IMR-90 (cell line): ENCODE measurements around the gene THAP10. TPM values are rescaled to one million over a fixed set of nuclear protein-coding genes. Genes with fewer than 3 reads are reported as not detected.

ENCODE experiments used
- ATAC-seq: fragments of 200-7000 bp; cut with Tn5 transposase; 2 replicates; pipeline ENCODE4 v1.9.1; 2020; ENCODE audit warnings: low read depth, mild to moderate bottlenecking, moderate library complexity
- BruUV-seq: library from RNA; stranded (reverse); fragments of 400-500 nt; replicated peaks from 2 replicates; lab custom pipeline; 2021; lab: Mats Ljungman, UMichigan
- CTCF ChIA-PET: fragments of 300-600 bp; formaldehyde crosslinking; extraction: SDS; loops from one replicate; lab custom pipeline; 2021; ENCODE audit warnings: antibody characterized with exemption; lab: Yijun Ruan, JAX
- POLR2A ChIA-PET: fragments of 300-600 bp; sonication (Branson Sonifier 250); formaldehyde crosslinking; loops from one replicate; lab custom pipeline; 2022; ENCODE audit warnings: antibody characterized with exemption; ENCODE audit not compliant: unreplicated experiment; lab: Charles Lee
- DNase-seq: peaks from one replicate; pipeline ENCODE4 v3.0.0; 2013
- H2AFZ ChIP-seq: replicated peaks from 2 replicates; pipeline ENCODE3; 2013; ENCODE audit warnings: low read length, mild to moderate bottlenecking; ENCODE audit not compliant: poor library complexity
- H2AK5ac ChIP-seq: 2 replicates; pipeline ENCODE4 v1.6.1; 2013; ENCODE audit warnings: low read depth, low read length, inconsistent platforms
- H2AK9ac ChIP-seq: replicated peaks from 2 replicates; pipeline ENCODE3; 2013; ENCODE audit warnings: mild to moderate bottlenecking, low read depth, low read length, moderate library complexity; ENCODE audit not compliant: poor library complexity
- H2BK120ac ChIP-seq: 2 replicates; pipeline ENCODE4 v1.6.1; 2013; ENCODE audit warnings: low read depth, low read length, inconsistent platforms
- H2BK15ac ChIP-seq: 3 replicates; pipeline ENCODE4 v1.6.1; 2013; ENCODE audit warnings: low read depth, low read length, inconsistent platforms
- H2BK20ac ChIP-seq: 2 replicates; pipeline ENCODE4 v1.6.1; 2013; ENCODE audit warnings: low read depth, mild to moderate bottlenecking, inconsistent platforms, low read length, moderate library complexity
- H2BK5ac ChIP-seq: 2 replicates; pipeline ENCODE4 v1.6.1; 2013; ENCODE audit warnings: mild to moderate bottlenecking, low read depth, low read length, inconsistent platforms; ENCODE audit not compliant: poor library complexity, severe bottlenecking
- H3K14ac ChIP-seq: replicated peaks from 2 replicates; pipeline ENCODE4 v1.6.1; 2013; ENCODE audit warnings: low read depth, low read length, inconsistent platforms
- H3K18ac ChIP-seq: 2 replicates; pipeline ENCODE4 v1.6.1; 2013; ENCODE audit warnings: low read depth, low read length, control low read depth
- H3K23ac ChIP-seq: 2 replicates; pipeline ENCODE4 v1.6.1; 2013; ENCODE audit warnings: low read depth, low read length, inconsistent platforms
- H3K27ac ChIP-seq: 2 replicates; pipeline ENCODE4 v1.5.1; 2013; ENCODE audit warnings: mild to moderate bottlenecking, control low read depth, low read length; ENCODE audit not compliant: insufficient read depth
- H3K27me3 ChIP-seq: 2 replicates; pipeline ENCODE4 v1.6.1; 2013; ENCODE audit warnings: low read length; ENCODE audit not compliant: control insufficient read depth, insufficient read depth
- H3K36me3 ChIP-seq: 2 replicates; pipeline ENCODE4 v1.6.1; 2013; ENCODE audit warnings: low read length, mixed read lengths; ENCODE audit not compliant: control insufficient read depth, insufficient read depth
- H3K4ac ChIP-seq: 2 replicates; pipeline ENCODE4 v1.6.1; 2013; ENCODE audit warnings: low read depth, low read length, inconsistent platforms
- H3K4me1 ChIP-seq: 2 replicates; pipeline ENCODE4 v1.6.1; 2013; ENCODE audit warnings: low read length, mixed read lengths; ENCODE audit not compliant: control insufficient read depth, insufficient read depth
- H3K4me2 ChIP-seq: 2 replicates; pipeline ENCODE4 v1.6.1; 2013; ENCODE audit warnings: low read depth, mild to moderate bottlenecking, control low read depth, low read length, moderate library complexity
- H3K4me3 ChIP-seq: 2 replicates; pipeline ENCODE4 v1.5.1; 2013; ENCODE audit warnings: low read depth, mild to moderate bottlenecking, control low read depth, low read length, moderate library complexity; ENCODE audit not compliant: insufficient read depth
- H3K56ac ChIP-seq: 2 replicates; pipeline ENCODE4 v1.6.1; 2013; ENCODE audit warnings: low read length, inconsistent platforms; ENCODE audit not compliant: insufficient read depth; ENCODE audit errors: extremely low read depth
- H3K79me1 ChIP-seq, 2 experiments: 2 replicates each; pipeline ENCODE4 v1.6.1; 2013; ENCODE audit warnings: low read length in 2 of 2, inconsistent platforms in 1 of 2, low read depth in 1 of 2
- H3K9ac ChIP-seq: 2 replicates; pipeline ENCODE4 v1.6.1; 2013; ENCODE audit warnings: low read depth, low read length, control low read depth
- H3K9me1 ChIP-seq: 2 replicates; pipeline ENCODE4 v1.6.1; 2013; ENCODE audit warnings: low read length, inconsistent platforms; ENCODE audit not compliant: insufficient read depth
- H3K9me3 ChIP-seq: 2 replicates; pipeline ENCODE4 v1.6.1; 2013; ENCODE audit warnings: low read length; ENCODE audit not compliant: control insufficient read depth, insufficient read depth
- H4K20me1 ChIP-seq: 2 replicates; pipeline ENCODE4 v1.6.1; 2013; ENCODE audit warnings: low read length, inconsistent platforms; ENCODE audit not compliant: insufficient read depth
- H4K5ac ChIP-seq: 2 replicates; pipeline ENCODE4 v1.6.1; 2013; ENCODE audit warnings: mild to moderate bottlenecking, low read depth, low read length, control low read depth
- H4K8ac ChIP-seq, 2 experiments: 2 replicates each; pipeline ENCODE4 v1.6.1; 2013; ENCODE audit warnings: low read depth in 2 of 2, low read length in 2 of 2, control low read depth in 1 of 2, inconsistent platforms in 1 of 2
- H4K91ac ChIP-seq: 2 replicates; pipeline ENCODE4 v1.6.1; 2013; ENCODE audit warnings: low read depth, low read length, inconsistent platforms; ENCODE audit not compliant: insufficient read depth
- MAZ ChIP-seq: IDR thresholded peaks from 2 replicates; pipeline ENCODE4 v1.6.1; 2012; ENCODE audit warnings: low read depth, mild to moderate bottlenecking, low read length, improper control_type of control experiment, moderate library complexity, borderline replicate concordance
- POLR2A ChIP-seq: IDR thresholded peaks from 2 replicates; pipeline ENCODE4 v1.6.1; 2012; ENCODE audit warnings: mild to moderate bottlenecking, low read depth, low read length
- RAD21 ChIP-seq: IDR thresholded peaks from 2 replicates; pipeline ENCODE4 v1.6.1; 2012; ENCODE audit warnings: low read length, improper control_type of control experiment
- WGBS, 2 experiments: methylation state at CpG; one replicate each; pipeline versions ENCODE4 v1.1.5 to v1.1.7; 2013; ENCODE audit warnings: missing lambda C conversion rate in 2 of 2; ENCODE audit not compliant: insufficient read length in 1 of 2; ENCODE audit errors: extremely low coverage in 2 of 2; 5-methylcytosine and 5-hydroxymethylcytosine counted together
- dilution Hi-C: fragments of 300-500 bp; cut with HindIII; formaldehyde crosslinking; loops from one replicate; pipeline ENCODE4 v1.14.3; 2018; ENCODE audit warnings: low sequenced_read_pairs; ENCODE audit not compliant: unreplicated experiment
- in situ Hi-C: fragments of 300-500 bp; cut with MboI; formaldehyde crosslinking; loops from 3 replicates; pipeline ENCODE4 v1.14.3; 2019; ENCODE audit warnings: low sequenced_read_pairs, inconsistent platforms, mixed read lengths
- intact Hi-C: fragments of 100-400 bp; cut with micrococcal nuclease; formaldehyde crosslinking; loops from 2 replicates; pipeline ENCODE4 v1.10.0; 2022
- polyA plus RNA-seq, 3 experiments: library from polyadenylated mRNA; depleted of rRNA; stranded (reverse); fragments of >200 nt; gene quantifications; 2 replicates each; pipeline ENCODE4 v1.2.3, GENCODE V29; 2012; ENCODE audit warnings: low replicate concordance in 1 of 3
- total RNA-seq: library from RNA; depleted of rRNA; stranded (reverse); fragments of >200 nt; gene quantifications from 2 replicates; pipeline ENCODE4 v1.2.3, GENCODE V29; 2012
- TF ChIP-seq, protein P1 (sequence below): conservative IDR thresholded peaks from 2 replicates; pipeline ENCODE4 v1.5.1; 2012; ENCODE audit warnings: mild to moderate bottlenecking, low read depth, low read length, improper control_type of control experiment

Gene THAP10
- total and polyA plus RNA-seq, 2 of the 4 experiments (the other 2 are of a cell fraction) = 2.3 to 2.8 TPM

DNA sequence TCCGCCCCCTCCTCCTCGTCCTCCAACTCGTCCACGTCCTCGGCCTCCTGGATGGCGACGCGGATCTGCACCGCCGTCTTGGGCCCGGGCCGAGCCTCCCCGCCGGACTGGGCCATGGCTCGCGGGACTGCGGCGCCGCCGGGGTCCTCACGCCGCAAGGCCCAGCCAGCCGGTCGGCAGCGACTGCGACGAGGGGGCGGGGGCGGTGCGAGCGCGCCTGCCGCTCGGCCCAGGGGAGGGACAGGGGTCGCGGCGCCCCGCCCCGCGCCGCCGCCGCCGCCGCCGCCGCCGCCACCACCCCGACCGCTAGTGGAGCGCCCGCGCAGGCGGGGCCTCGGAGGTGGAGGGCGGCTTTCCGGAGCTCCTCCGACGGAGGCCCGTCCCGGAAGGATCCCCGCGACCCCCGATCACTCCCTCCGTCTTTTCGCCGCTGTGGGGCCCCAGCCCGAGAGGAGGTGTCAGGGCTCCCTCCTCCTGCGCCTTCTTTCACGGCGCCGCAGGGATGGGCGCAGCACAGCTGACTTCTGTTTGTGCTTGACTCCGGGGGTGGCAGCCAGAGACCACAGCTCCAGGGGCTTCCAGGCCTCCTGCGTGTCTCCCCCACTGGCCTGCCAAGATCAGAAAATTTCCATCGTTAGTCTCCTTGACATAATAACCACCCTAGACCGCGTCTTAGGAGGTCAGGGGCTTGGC lies 38.1 kb downstream of the THAP10 start, which contains the start of gene LARP6:
Gene LARP6 (minus strand): TSS at position 185 of the 693 bp plus-strand sequence. CDS start 69 bp downstream, at position 116.
- ATAC-seq (peak; percentile 77), DNase-seq (peak; percentile 36)
- H3K4me2 ChIP-seq = peak within 1 kb of the TSS; percentile 95
- in situ Hi-C loops (no loop called here), intact Hi-C loops (no loop called here), dilution Hi-C loops (no loop called here)
- H3K9me3 ChIP-seq = no peaks in the 10 kb centered on the region
- H3K56ac ChIP-seq = peak within 1 kb of the TSS; percentile 74
- H4K20me1 ChIP-seq = peaks cover 22% of the 10 kb centered on the region
- POLR2A ChIA-PET = interaction anchor here (0.6 kb wide), 1 partner anchor 30 kb away, joined by 4 read pairs; no protein-coding TSS in a partner anchor
- H3K14ac ChIP-seq = peak within 1 kb of the TSS; percentile 95
- H3K4me3 ChIP-seq = peak within 1 kb of the TSS; percentile 95
- peak within 1 kb of the TSS; percentile 96 for H3K4ac ChIP-seq
- peak within 1 kb of the TSS; percentile 97 for H2AK5ac ChIP-seq
- 0% methylated on average over 5 of the region's 78 CpGs; no CpG with 5 or more reads in 1 of the 2 experiments for WGBS, 2 experiments
- H2BK15ac ChIP-seq = peak within 1 kb of the TSS; percentile 81; the same call in 2 of the 3 replicates
- peak within 1 kb of the TSS; percentile 93 for H3K23ac ChIP-seq
- H3K27ac ChIP-seq = peak within 1 kb of the TSS; percentile 99
- H3K18ac ChIP-seq = peak within 1 kb of the TSS; percentile 91
- H2BK5ac ChIP-seq = peak within 1 kb of the TSS; percentile 95
- no TSS peak for BruUV-seq
- peak within 1 kb of the TSS; percentile 87 for H2BK120ac ChIP-seq
- peak within 1 kb of the TSS; percentile 92 for H2AFZ ChIP-seq
- H2BK20ac ChIP-seq = peak within 1 kb of the TSS; percentile 48
- peak within 1 kb of the TSS; percentile 90 for H4K91ac ChIP-seq
- no peaks in the 10 kb centered on the region for H3K27me3 ChIP-seq
- TF ChIP-seq RAD21 (no peak), MAZ (peak; percentile 16; the same call in 1 of the 2 replicates), POLR2A (no peak)
- TF ChIP-seq, protein P1, sequence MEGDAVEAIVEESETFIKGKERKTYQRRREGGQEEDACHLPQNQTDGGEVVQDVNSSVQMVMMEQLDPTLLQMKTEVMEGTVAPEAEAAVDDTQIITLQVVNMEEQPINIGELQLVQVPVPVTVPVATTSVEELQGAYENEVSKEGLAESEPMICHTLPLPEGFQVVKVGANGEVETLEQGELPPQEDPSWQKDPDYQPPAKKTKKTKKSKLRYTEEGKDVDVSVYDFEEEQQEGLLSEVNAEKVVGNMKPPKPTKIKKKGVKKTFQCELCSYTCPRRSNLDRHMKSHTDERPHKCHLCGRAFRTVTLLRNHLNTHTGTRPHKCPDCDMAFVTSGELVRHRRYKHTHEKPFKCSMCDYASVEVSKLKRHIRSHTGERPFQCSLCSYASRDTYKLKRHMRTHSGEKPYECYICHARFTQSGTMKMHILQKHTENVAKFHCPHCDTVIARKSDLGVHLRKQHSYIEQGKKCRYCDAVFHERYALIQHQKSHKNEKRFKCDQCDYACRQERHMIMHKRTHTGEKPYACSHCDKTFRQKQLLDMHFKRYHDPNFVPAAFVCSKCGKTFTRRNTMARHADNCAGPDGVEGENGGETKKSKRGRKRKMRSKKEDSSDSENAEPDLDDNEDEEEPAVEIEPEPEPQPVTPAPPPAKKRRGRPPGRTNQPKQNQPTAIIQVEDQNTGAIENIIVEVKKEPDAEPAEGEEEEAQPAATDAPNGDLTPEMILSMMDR = no peak
- CTCF ChIA-PET = interaction anchor here (1.0 to 1.6 kb wide), 2 partner anchors 21 to 30 kb away, joined by 4 to 6 read pairs; no protein-coding TSS in a partner anchor
- H3K4me1 ChIP-seq = peaks cover 23% of the 10 kb centered on the region
- peak within 1 kb of the TSS; percentile 97 for H3K9ac ChIP-seq
- peak within 1 kb of the TSS; percentile 73 to 91 for H4K8ac ChIP-seq
- H2AK9ac ChIP-seq = peak within 1 kb of the TSS; percentile 92
- H3K79me1 ChIP-seq = peaks cover 13 to 43% of the 10 kb centered on the region in 2 experiments
- H4K5ac ChIP-seq = peak within 1 kb of the TSS; percentile 96
- peaks cover 8% of the 10 kb centered on the region for H3K36me3 ChIP-seq
- peaks cover 12% of the 10 kb centered on the region for H3K9me1 ChIP-seq
